H1 (cell line): ENCODE results near the gene GRHL3. TPM values are rescaled to one million over a fixed set of nuclear protein-coding genes. Genes with fewer than 3 reads are reported as not detected.

Experiments used
- CTCF ChIA-PET: fragments of 300-600 bp; sonication (Branson Sonifier 250); formaldehyde crosslinking; loops from one replicate; lab custom pipeline; 2021; ENCODE audit not compliant: partially characterized antibody; lab: Charles Lee
- POLR2A ChIA-PET: fragments of 300-600 bp; sonication (Branson Sonifier 250); formaldehyde crosslinking; loops from one replicate; lab custom pipeline; 2021; ENCODE audit warnings: inconsistent platforms; ENCODE audit not compliant: partially characterized antibody; lab: Charles Lee
- DNase-seq, 2 experiments: peaks; one replicate each; pipeline versions ENCODE4 v3.0.0 to v3.0.0-alpha.2; 2010 to 2022; ENCODE audit warnings: low spot score in 2 of 2, low read depth in 1 of 2, mixed read lengths in 1 of 2
- FAIRE-seq: peaks from 2 replicates; lab custom pipeline; 2011; peaks lifted over from hg19 to GRCh38; lab: Jason Lieb, UNC
- H2AFZ ChIP-seq: 2 replicates; pipeline ENCODE4 v1.8.1; 2012; ENCODE audit warnings: low read length, inconsistent platforms
- H2AK5ac ChIP-seq: 2 replicates; pipeline ENCODE4 v1.6.1; 2013; ENCODE audit warnings: low read depth, low read length
- H2BK120ac ChIP-seq: replicated peaks from 2 replicates; pipeline ENCODE3; 2013; ENCODE audit warnings: low read depth, low read length, inconsistent platforms
- H2BK12ac ChIP-seq: 2 replicates; pipeline ENCODE4 v1.6.1; 2013; ENCODE audit warnings: low read depth, low read length
- H2BK15ac ChIP-seq: 2 replicates; pipeline ENCODE4 v1.6.1; 2013; ENCODE audit warnings: low read length
- H2BK20ac ChIP-seq: 2 replicates; pipeline ENCODE4 v1.6.1; 2013; ENCODE audit warnings: low read length
- H2BK5ac ChIP-seq: 2 replicates; pipeline ENCODE4 v1.6.1; 2013; ENCODE audit warnings: low read depth, low read length
- H3K14ac ChIP-seq: 2 replicates; pipeline ENCODE4 v1.6.1; 2013; ENCODE audit warnings: inconsistent platforms; ENCODE audit not compliant: insufficient read length
- H3K18ac ChIP-seq: 2 replicates; pipeline ENCODE4 v1.6.1; 2013; ENCODE audit warnings: low read length; ENCODE audit errors: extremely low read depth
- H3K23ac ChIP-seq: 2 replicates; pipeline ENCODE4 v1.6.1; 2013; ENCODE audit warnings: inconsistent platforms; ENCODE audit not compliant: insufficient read length
- H3K23me2 ChIP-seq: 2 replicates; pipeline ENCODE4 v1.6.1; 2013; ENCODE audit warnings: low read depth, low read length
- H3K27ac ChIP-seq: 2 replicates; pipeline ENCODE4 v1.6.1; 2011; ENCODE audit warnings: low read depth, low read length, inconsistent platforms
- H3K27me3 ChIP-seq, 4 experiments: replicated peaks in 1 of 4; 1 replicate in 1 of 4; 2 replicates in 3 of 4; pipeline versions ENCODE4 v1.6.1 to v1.8.1; 2011 to 2013; ENCODE audit warnings: low read length in 3 of 4, mild to moderate bottlenecking in 3 of 4, inconsistent platforms in 2 of 4, mixed read lengths in 2 of 4, moderate library complexity in 1 of 4; ENCODE audit not compliant: control insufficient read depth in 3 of 4, insufficient read depth in 3 of 4; ENCODE audit errors: extremely low read depth in 1 of 4
- H3K36me3 ChIP-seq, 4 experiments: 2 replicates each; pipeline versions ENCODE4 v1.6.1 to v1.8.1; 2011 to 2013; ENCODE audit warnings: mild to moderate bottlenecking in 4 of 4, low read length in 3 of 4, moderate library complexity in 2 of 4, control low read depth in 1 of 4, inconsistent platforms in 1 of 4; ENCODE audit not compliant: insufficient read depth in 4 of 4, control insufficient read depth in 2 of 4
- H3K4ac ChIP-seq: replicated peaks from 2 replicates; pipeline ENCODE3; 2013; ENCODE audit warnings: low read length, low read depth, mixed read lengths, inconsistent platforms; ENCODE audit not compliant: insufficient read length
- H3K4me1 ChIP-seq, 4 experiments: replicated peaks in 1 of 4; 1 replicate in 1 of 4; 2 replicates in 3 of 4; pipeline versions ENCODE4 v1.6.1 to v1.8.1; 2011 to 2013; ENCODE audit warnings: low read length in 3 of 4, inconsistent platforms in 2 of 4, mixed read lengths in 1 of 4; ENCODE audit not compliant: insufficient read depth in 4 of 4, control insufficient read depth in 3 of 4
- H3K4me2 ChIP-seq, 2 experiments: 2 replicates each; pipeline versions ENCODE4 v1.6.1 to v1.8.1; 2011 to 2013; ENCODE audit warnings: low read depth in 2 of 2, low read length in 2 of 2, control low read depth in 1 of 2, inconsistent platforms in 1 of 2, mild to moderate bottlenecking in 1 of 2; ENCODE audit not compliant: insufficient read depth in 1 of 2
- H3K4me3 ChIP-seq, 4 experiments: fragments of 200-600, 300-600 bp in 1 of 4; sonication (generic), shearing (Covaris generic), sonication (Bioruptor Twin) in 1 of 4; 2 replicates each; pipeline versions ENCODE4 v1.5.1 to v1.8.1; 2011 to 2016; ENCODE audit warnings: low read length in 4 of 4, low read depth in 3 of 4, control low read depth in 2 of 4, inconsistent platforms in 2 of 4, mild to moderate bottlenecking in 2 of 4, mixed read lengths in 1 of 4, moderate library complexity in 1 of 4; ENCODE audit not compliant: insufficient read depth in 2 of 4; ENCODE audit errors: extremely low read depth in 1 of 4
- H3K56ac ChIP-seq: replicated peaks from 2 replicates; pipeline ENCODE3; 2013; ENCODE audit warnings: low read depth, mild to moderate bottlenecking, mixed read lengths, low read length, inconsistent platforms; ENCODE audit not compliant: insufficient read length
- H3K79me1 ChIP-seq: 2 replicates; pipeline ENCODE4 v1.6.1; 2013; ENCODE audit warnings: low read depth, low read length, control low read depth
- H3K79me2 ChIP-seq, 2 experiments: 2 replicates each; pipeline versions ENCODE4 v1.6.1 to v1.8.1; 2012 to 2013; ENCODE audit warnings: low read length in 2 of 2, mild to moderate bottlenecking in 2 of 2, inconsistent platforms in 1 of 2; ENCODE audit not compliant: insufficient read depth in 2 of 2, control insufficient read depth in 1 of 2
- H3K9ac ChIP-seq, 4 experiments: replicated peaks in 1 of 4; 1 replicate in 1 of 4; 2 replicates in 3 of 4; pipeline versions ENCODE4 v1.6.1 to v1.8.1; 2011 to 2013; ENCODE audit warnings: low read depth in 3 of 4, low read length in 3 of 4, control low read depth in 2 of 4, mild to moderate bottlenecking in 2 of 4, moderate library complexity in 2 of 4, inconsistent platforms in 1 of 4; ENCODE audit errors: extremely low read depth in 1 of 4
- H3K9me3 ChIP-seq, 2 experiments: 2 replicates each; pipeline versions ENCODE4 v1.6.1 to v1.8.1; 2012 to 2013; ENCODE audit warnings: mild to moderate bottlenecking in 2 of 2, moderate library complexity in 2 of 2, control low read depth in 1 of 2, inconsistent platforms in 1 of 2, low read depth in 1 of 2, low read length in 1 of 2, mixed read lengths in 1 of 2; ENCODE audit not compliant: insufficient read depth in 2 of 2
- H4K20me1 ChIP-seq, 2 experiments: replicated peaks in 1 of 2; 2 replicates each; pipeline versions ENCODE3 to v1.8.1; 2011 to 2013; ENCODE audit warnings: inconsistent platforms in 2 of 2, low read length in 2 of 2, mild to moderate bottlenecking in 1 of 2; ENCODE audit not compliant: insufficient read depth in 2 of 2, control insufficient read depth in 1 of 2
- H4K5ac ChIP-seq: 2 replicates; pipeline ENCODE4 v1.6.1; 2013; ENCODE audit warnings: low read length, low read depth, mixed read lengths, inconsistent platforms; ENCODE audit not compliant: insufficient read length
- H4K8ac ChIP-seq: 2 replicates; pipeline ENCODE4 v1.8.0; 2013; ENCODE audit warnings: mild to moderate bottlenecking, moderate library complexity, low read length, inconsistent platforms; ENCODE audit not compliant: insufficient read depth; ENCODE audit errors: extremely low read depth
- H4K91ac ChIP-seq: replicated peaks from 2 replicates; pipeline ENCODE3; 2013; ENCODE audit warnings: low read length, mixed read lengths, inconsistent platforms; ENCODE audit not compliant: insufficient read length
- CBX8 ChIP-seq: fragments of 300-800, 300-1000 bp; sonication (generic); IDR thresholded peaks from 2 replicates; pipeline ENCODE4 v1.7.1; 2016; ENCODE audit warnings: low read depth, low read length, borderline replicate concordance
- CHD1 ChIP-seq: IDR thresholded peaks from 2 replicates; pipeline ENCODE4 v1.6.1; 2012; ENCODE audit warnings: low read depth, low read length, improper control_type of control experiment
- KDM1A ChIP-seq: fragments of 200-600, 300-600 bp; sonication (generic); IDR thresholded peaks from 2 replicates; pipeline ENCODE4 v1.7.1; 2016; ENCODE audit warnings: mild to moderate bottlenecking, low read length, borderline replicate concordance
- POLR2AphosphoS5 ChIP-seq: IDR thresholded peaks from 2 replicates; pipeline ENCODE4 v1.6.1; 2011; ENCODE audit warnings: low read depth, low read length
- WGBS, 2 experiments: shearing (Covaris generic) in 1 of 2; methylation state at CpG; one replicate each; pipeline versions ENCODE4 v1.1.6 to v1.1.7; 2013 to 2015; ENCODE audit warnings: low lambda C conversion rate in 2 of 2, mixed read lengths in 2 of 2, inconsistent platforms in 1 of 2, low coverage in 1 of 2, missing lambda C conversion rate in 1 of 2; ENCODE audit not compliant: insufficient replicate concordance in 2 of 2, insufficient coverage in 1 of 2, insufficient read length in 1 of 2; ENCODE audit errors: extremely low coverage in 1 of 2, missing lambda C conversion rate in 1 of 2; 5-methylcytosine and 5-hydroxymethylcytosine counted together
- polyA plus RNA-seq, 7 experiments: library from polyadenylated mRNA; depleted of rRNA in 3 of 7; stranded (reverse) in 5 of 7; unstranded in 2 of 7; fragments of >200 nt in 5 of 7; fragments of 200-250 nt in 2 of 7; gene quantifications; 1 replicate in 5 of 7; 2 replicates in 1 of 7; 4 replicates in 1 of 7; pipeline versions ENCODE4 v1.2.1 to v1.2.3, GENCODE V29; 2011 to 2013; ENCODE audit warnings: missing spikeins in 2 of 7, mixed read lengths in 2 of 7
- total RNA-seq: library from RNA; stranded (reverse); fragmentation: NEBNext Ultra II Directional; extraction: Animal tissue kit (Norgen Biotek cat#: 25700); gene quantifications from 2 replicates; pipeline ENCODE4 v1.2.1, GENCODE V29; 2021

The GRHL3 gene
- total and polyA plus RNA-seq, 2 of the 8 experiments (the other 6 are each of a cell fraction or from before 2014, with no cell fraction given) = 0.80 to 1.8 TPM

DNA sequence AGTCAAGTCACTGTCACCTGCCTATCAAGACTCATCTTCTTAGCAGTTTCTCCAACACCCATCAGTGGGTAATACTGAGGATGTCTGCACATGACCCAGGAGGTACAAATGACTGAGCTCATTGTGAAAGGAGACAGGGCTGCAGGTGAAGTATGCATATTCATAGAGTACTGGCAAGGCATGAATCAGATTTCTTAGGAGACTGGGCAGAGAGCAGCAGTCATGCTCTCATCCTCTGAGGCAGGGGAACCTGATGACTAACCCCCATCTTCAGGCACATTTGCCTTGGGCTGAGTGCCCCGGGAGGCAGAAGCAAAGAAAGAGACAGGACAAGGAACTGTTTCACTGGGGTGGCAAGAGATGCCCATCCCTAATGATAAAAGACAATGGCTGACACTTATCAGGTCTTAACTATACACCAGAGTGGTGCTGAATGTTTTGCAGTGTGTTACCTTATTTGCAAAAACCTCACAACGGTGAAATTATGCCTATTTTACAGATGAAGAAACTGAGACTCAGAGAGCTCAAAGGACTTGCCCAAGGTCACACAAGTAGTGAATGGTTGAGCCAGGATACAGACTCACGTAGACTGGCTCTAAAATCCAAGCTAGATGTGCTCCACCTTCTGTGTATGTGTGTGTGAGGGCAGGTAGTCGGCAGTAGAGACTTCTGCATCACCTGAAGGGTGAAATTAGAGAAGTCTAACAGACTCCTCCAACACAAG, 9.2 kb upstream of the GRHL3 start:
- peaks cover 5 to 31% (median 25%) of the 10 kb centered on the region in 4 experiments; a peak in 6 of 7 replicates for H3K4me1 ChIP-seq
- no peak overlapping the region for H3K27ac ChIP-seq
- H4K20me1 ChIP-seq = no peaks in the 10 kb centered on the region
- no peak overlapping the region for H2BK15ac ChIP-seq
- no peak overlapping the region for H3K4me3 ChIP-seq
- no peaks in the 10 kb centered on the region for H3K9me3 ChIP-seq
- no peak overlapping the region for H3K56ac ChIP-seq
- H4K91ac ChIP-seq = peak overlapping the region; percentile 22
- no peaks in the 10 kb centered on the region for H3K23me2 ChIP-seq
- no peak overlapping the region for H2BK120ac ChIP-seq
- H2BK20ac ChIP-seq = 0 out of 2 replicates have a peak overlapping the region, but pooled peaks have one; percentile 2
- no peaks in the 10 kb centered on the region for H3K79me1 ChIP-seq
- no peak overlapping the region for H2AFZ ChIP-seq
- DNase-seq = no peak
- H3K4ac ChIP-seq = peak overlapping the region; percentile 22
- H2BK12ac ChIP-seq = peak overlapping the region; percentile 78
- H4K5ac ChIP-seq = no peak overlapping the region
- no peak overlapping the region for H3K9ac ChIP-seq
- no peaks in the 10 kb centered on the region for H3K79me2 ChIP-seq
- H3K4me2 ChIP-seq = no peak overlapping the region; a peak in 1 of 4 replicates
- POLR2A ChIA-PET = interaction anchor here (1.1 kb wide), 2 partner anchors 23 to 55 kb away, joined by 3 read pairs; no protein-coding TSS in a partner anchor
- no peaks in the 10 kb centered on the region for H3K27me3 ChIP-seq
- WGBS, 2 experiments = 92% methylated on average over 4 of the region's 4 CpGs; no CpG with 5 or more reads in 1 of the 2 experiments
- H3K23ac ChIP-seq = no peak overlapping the region
- H3K36me3 ChIP-seq = no peaks in the 10 kb centered on the region
- peak overlapping the region; percentile 4; the same call in 1 of the 2 replicates for H3K18ac ChIP-seq
- H4K8ac ChIP-seq = no peak overlapping the region
- H3K14ac ChIP-seq = peak overlapping the region; percentile 63
- 0 out of 2 replicates have a peak overlapping the region, but pooled peaks have one; percentile 46 for H2AK5ac ChIP-seq
- FAIRE-seq = no peak
- TF ChIP-seq KDM1A (peak; percentile 63; the same call in 1 of the 2 replicates), CBX8 (no peak), POLR2AphosphoS5 (no peak), CHD1 (no peak)
- H2BK5ac ChIP-seq = peak overlapping the region; percentile 11; the same call in 1 of the 2 replicates
- CTCF ChIA-PET = interaction anchor here (0.6 to 4.4 kb wide), 24 partner anchors 8 to 245 kb away, joined by 3 to 43 read pairs (median 4); no protein-coding TSS in a partner anchor
